OCI-LY7 (cell line): ENCODE results near the gene ICE1. TPM values are rescaled to one million over a fixed set of nuclear protein-coding genes. Genes with fewer than 3 reads are reported as not detected.

ENCODE experiments used
- BruUV-seq: library from RNA; stranded (reverse); fragments of 400-500 nt; replicated peaks from 2 replicates; lab custom pipeline; 2021; lab: Mats Ljungman, UMichigan
- CTCF ChIA-PET: fragments of 300-600 bp; sonication (Branson Sonifier 250); formaldehyde crosslinking; loops from one replicate; lab custom pipeline; 2022; ENCODE audit warnings: antibody characterized with exemption; ENCODE audit not compliant: unreplicated experiment; lab: Charles Lee
- POLR2A ChIA-PET: fragments of 300-600 bp; sonication (Branson Sonifier 250); formaldehyde crosslinking; loops from one replicate; lab custom pipeline; 2022; ENCODE audit warnings: antibody characterized with exemption; lab: Charles Lee
- DNase-seq: peaks from one replicate; pipeline ENCODE4 v3.0.0-alpha.2; 2015; ENCODE audit warnings: low spot score
- H2AFZ ChIP-seq: fragments of 200-600 bp; sonication (generic), shearing (Covaris generic); 2 replicates; pipeline ENCODE4 v1.6.1; 2014; ENCODE audit warnings: mild to moderate bottlenecking, antibody characterized with exemption, low read length, moderate library complexity
- H3K27ac ChIP-seq: fragments of 200-600 bp; sonication (generic); 2 replicates; pipeline ENCODE4 v1.5.1; 2014; ENCODE audit warnings: mixed run types, low read depth, mild to moderate bottlenecking, moderate library complexity, low read length, inconsistent platforms; ENCODE audit not compliant: poor library complexity, severe bottlenecking
- H3K36me3 ChIP-seq: fragments of 200-600 bp; sonication (generic); 2 replicates; pipeline ENCODE4 v1.6.1; 2014; ENCODE audit warnings: mild to moderate bottlenecking, antibody characterized with exemption, low read length, moderate library complexity, mixed read lengths; ENCODE audit not compliant: insufficient read depth
- H3K4me1 ChIP-seq: fragments of 200-600 bp; sonication (generic); 2 replicates; pipeline ENCODE4 v1.5.1; 2014; ENCODE audit warnings: mild to moderate bottlenecking, low read length; ENCODE audit not compliant: insufficient read depth, poor library complexity, severe bottlenecking
- H3K4me2 ChIP-seq: fragments of 200-600 bp; sonication (generic); 2 replicates; pipeline ENCODE4 v1.6.1; 2014; ENCODE audit warnings: mild to moderate bottlenecking, low read length
- H3K4me3 ChIP-seq: fragments of 200-600 bp; sonication (generic); 2 replicates; pipeline ENCODE4 v1.5.1; 2014; ENCODE audit warnings: mild to moderate bottlenecking, low read depth, low read length; ENCODE audit not compliant: poor library complexity, severe bottlenecking
- H3K79me2 ChIP-seq: fragments of 200-600 bp; sonication (generic); 2 replicates; pipeline ENCODE4 v1.6.1; 2016; ENCODE audit warnings: low read depth, mild to moderate bottlenecking, low read length, moderate library complexity, mixed read lengths; ENCODE audit not compliant: insufficient read depth
- H3K9me2 ChIP-seq: fragments of 200-600 bp; sonication (generic); 2 replicates; pipeline ENCODE4 v1.6.1; 2016; ENCODE audit warnings: mild to moderate bottlenecking, low read length, mixed read lengths; ENCODE audit not compliant: insufficient read depth
- H3K9me3 ChIP-seq: fragments of 200-600 bp; sonication (generic); 2 replicates; pipeline ENCODE4 v1.6.1; 2014; ENCODE audit warnings: mild to moderate bottlenecking, mixed run types, low read length, mixed read lengths
- H4K20me1 ChIP-seq: fragments of 200-600 bp; sonication (generic); 2 replicates; pipeline ENCODE4 v1.6.1; 2014; ENCODE audit warnings: mild to moderate bottlenecking, antibody characterized with exemption, low read length, moderate library complexity, mixed read lengths; ENCODE audit not compliant: insufficient read depth
- EZH2phosphoT487 ChIP-seq: fragments of 200-600 bp; sonication (generic); IDR thresholded peaks from 2 replicates; pipeline ENCODE4 v1.6.1; 2018; ENCODE audit warnings: low read depth, borderline replicate concordance, mild to moderate bottlenecking, mixed run types, antibody characterized with exemption, low read length, moderate library complexity, mixed read lengths
- intact Hi-C: fragments of 100-400 bp; cut with micrococcal nuclease; formaldehyde crosslinking; loops from one replicate; pipeline ENCODE4 v1.10.0; 2022; ENCODE audit not compliant: unreplicated experiment
- total RNA-seq, 2 experiments: library from RNA; depleted of rRNA in 1 of 2; stranded (reverse); fragments of >200 nt in 1 of 2; shearing (Covaris generic) in 1 of 2; gene quantifications; 2 replicates each; pipeline ENCODE4 v1.2.3, GENCODE V29; 2014 to 2022
- TF ChIP-seq, protein P1 (sequence below): fragments of 200-600 bp; sonication (generic); conservative IDR thresholded peaks from 2 replicates; pipeline ENCODE4 v1.5.1; 2014; ENCODE audit warnings: mild to moderate bottlenecking, antibody characterized with exemption, low read length, moderate library complexity, mixed read lengths

Gene ICE1
- total RNA-seq, 2 experiments from 2014 or later = 25.2 to 28.0 TPM

DNA sequence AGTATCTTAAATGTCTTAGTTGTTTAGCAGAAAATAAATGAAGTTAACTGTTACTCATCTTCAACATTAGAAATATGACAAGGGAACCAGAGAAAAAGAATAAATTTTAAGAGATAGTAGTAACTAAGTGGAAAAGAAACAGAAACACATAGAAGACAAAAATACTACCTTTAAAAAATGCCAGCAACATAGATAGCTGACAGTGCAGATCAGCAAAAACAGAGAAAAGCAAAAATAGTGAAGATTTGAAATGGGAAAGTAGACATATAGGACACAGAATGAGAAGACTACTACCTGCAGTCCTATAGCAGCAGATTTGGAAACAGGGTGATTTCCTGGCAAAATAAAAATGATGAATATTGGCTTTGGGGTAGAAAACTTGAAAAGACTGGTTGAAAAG lies 48.5 kb downstream of the ICE1 start:
- Histone ChIP-seq H2AFZ (no peak overlapping the region), H3K9me2 (no peaks in the 10 kb centered on the region), H3K4me2 (no peak overlapping the region), H3K4me1 (no peaks in the 10 kb centered on the region), H4K20me1 (no peaks in the 10 kb centered on the region), H3K27ac (no peak overlapping the region), H3K79me2 (no peaks in the 10 kb centered on the region), H3K36me3 (peaks cover 66% of the 10 kb centered on the region), H3K4me3 (no peak overlapping the region), H3K9me3 (no peaks in the 10 kb centered on the region)
- POLR2A ChIA-PET = no interaction called here
- no peak for DNase-seq
- CTCF ChIA-PET = no interaction called here
- TF ChIP-seq EZH2phosphoT487 = no peak
- TF ChIP-seq, protein P1, sequence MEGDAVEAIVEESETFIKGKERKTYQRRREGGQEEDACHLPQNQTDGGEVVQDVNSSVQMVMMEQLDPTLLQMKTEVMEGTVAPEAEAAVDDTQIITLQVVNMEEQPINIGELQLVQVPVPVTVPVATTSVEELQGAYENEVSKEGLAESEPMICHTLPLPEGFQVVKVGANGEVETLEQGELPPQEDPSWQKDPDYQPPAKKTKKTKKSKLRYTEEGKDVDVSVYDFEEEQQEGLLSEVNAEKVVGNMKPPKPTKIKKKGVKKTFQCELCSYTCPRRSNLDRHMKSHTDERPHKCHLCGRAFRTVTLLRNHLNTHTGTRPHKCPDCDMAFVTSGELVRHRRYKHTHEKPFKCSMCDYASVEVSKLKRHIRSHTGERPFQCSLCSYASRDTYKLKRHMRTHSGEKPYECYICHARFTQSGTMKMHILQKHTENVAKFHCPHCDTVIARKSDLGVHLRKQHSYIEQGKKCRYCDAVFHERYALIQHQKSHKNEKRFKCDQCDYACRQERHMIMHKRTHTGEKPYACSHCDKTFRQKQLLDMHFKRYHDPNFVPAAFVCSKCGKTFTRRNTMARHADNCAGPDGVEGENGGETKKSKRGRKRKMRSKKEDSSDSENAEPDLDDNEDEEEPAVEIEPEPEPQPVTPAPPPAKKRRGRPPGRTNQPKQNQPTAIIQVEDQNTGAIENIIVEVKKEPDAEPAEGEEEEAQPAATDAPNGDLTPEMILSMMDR = no peak
- intact Hi-C loops = no loop called here
- no TSS peak for BruUV-seq

DNA sequence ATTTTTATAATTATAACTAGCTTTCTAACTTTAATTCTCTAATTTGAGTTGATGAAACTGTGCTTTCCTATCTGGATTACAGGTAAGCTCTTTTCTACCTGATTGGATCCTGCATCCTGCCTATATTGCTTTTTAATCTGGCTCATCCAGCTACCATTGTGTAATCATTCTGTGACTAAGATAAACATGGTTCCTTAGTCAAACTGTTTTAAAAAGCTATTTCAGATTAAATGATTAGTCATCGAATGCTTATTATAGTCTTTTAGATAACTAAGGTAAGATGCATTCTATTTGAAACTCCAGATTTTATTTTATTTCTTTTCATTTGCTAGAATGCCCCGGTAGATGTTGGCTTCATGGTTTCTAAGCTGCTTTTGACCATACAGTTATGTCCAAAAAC lies 50.7 kb downstream of the ICE1 start:
- H3K4me2 ChIP-seq = no peak overlapping the region
- H3K9me2 ChIP-seq = no peaks in the 10 kb centered on the region
- no peak overlapping the region for H3K4me3 ChIP-seq
- H3K79me2 ChIP-seq = no peaks in the 10 kb centered on the region
- H4K20me1 ChIP-seq = no peaks in the 10 kb centered on the region
- H3K27ac ChIP-seq = no peak overlapping the region
- POLR2A ChIA-PET = interaction anchor here (1.0 kb wide), 1 partner anchor 272 kb away, joined by 6 read pairs; no protein-coding TSS in a partner anchor
- no peak overlapping the region for H2AFZ ChIP-seq
- H3K36me3 ChIP-seq = peaks cover 63% of the 10 kb centered on the region
- CTCF ChIA-PET = no interaction called here
- intact Hi-C loops = no loop called here
- no peaks in the 10 kb centered on the region for H3K9me3 ChIP-seq
- no peaks in the 10 kb centered on the region for H3K4me1 ChIP-seq
- TF ChIP-seq, protein P1 = no peak
- TF ChIP-seq EZH2phosphoT487 = no peak
- BruUV-seq = no TSS peak
- no peak for DNase-seq

DNA sequence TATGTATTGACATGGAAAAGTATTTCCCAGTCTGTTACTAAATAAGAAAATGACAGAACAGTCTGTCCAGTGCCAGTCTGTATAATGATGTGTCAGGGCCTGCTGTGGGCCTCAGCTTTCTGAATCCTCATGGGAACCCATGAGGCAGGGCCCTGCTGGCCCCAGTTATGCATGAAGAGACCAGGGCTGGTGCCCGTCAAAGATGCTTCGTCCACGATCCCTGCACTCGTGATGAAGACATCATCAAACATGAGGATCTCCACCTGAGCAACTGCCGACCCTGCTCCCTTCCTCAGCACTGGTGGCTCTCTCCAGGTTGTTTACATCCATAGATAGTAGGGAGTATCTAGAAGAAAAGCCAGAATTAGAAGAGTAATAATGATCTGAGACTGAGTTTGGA lies 52.5 kb downstream of the ICE1 start:
- Histone ChIP-seq H2AFZ (no peak overlapping the region), H3K27ac (no peak overlapping the region), H3K4me1 (no peaks in the 10 kb centered on the region), H3K9me3 (no peaks in the 10 kb centered on the region), H3K79me2 (no peaks in the 10 kb centered on the region), H3K4me3 (no peak overlapping the region), H3K36me3 (peaks cover 63% of the 10 kb centered on the region), H3K9me2 (no peaks in the 10 kb centered on the region), H4K20me1 (no peaks in the 10 kb centered on the region), H3K4me2 (no peak overlapping the region)
- TF ChIP-seq, protein P1 = no peak
- TF ChIP-seq EZH2phosphoT487 = no peak
- POLR2A ChIA-PET = no interaction called here
- intact Hi-C loops = no loop called here
- BruUV-seq = no TSS peak
- CTCF ChIA-PET = no interaction called here
- DNase-seq = no peak
